Thyroid gland (tissue), 4 donors: ENCODE results near the gene ZNF83. TPM values are rescaled to one million over a fixed set of nuclear protein-coding genes. Genes with fewer than 3 reads are reported as not detected.

Experiments used
- DNase-seq, 2 donors: peaks; one replicate each; pipeline ENCODE4 v3.0.0-alpha.2; 2019
- H3K27ac ChIP-seq, 3 donors: fragments of 200-600 bp; sonication (generic); 1 replicate in 2 of 3; 2 replicates in 1 of 3; pipeline ENCODE4 v1.5.1; 2016 to 2019; ENCODE audit warnings: mild to moderate bottlenecking in 1 of 3, moderate library complexity in 1 of 3
- H3K27me3 ChIP-seq: fragments of 200-600 bp; sonication (generic); one replicate; pipeline ENCODE4 v1.5.1; 2019
- H3K36me3 ChIP-seq, 2 donors: fragments of 200-600 bp; sonication (generic); one replicate each; pipeline ENCODE4 v1.5.1; 2016 to 2019
- H3K4me1 ChIP-seq, 2 donors: fragments of 200-600 bp; sonication (generic); one replicate each; pipeline ENCODE4 v1.5.1; 2017 to 2019
- H3K4me3 ChIP-seq, 3 donors: fragments of 200-600 bp; sonication (generic); replicated peaks in 1 of 3; 1 replicate in 2 of 3; 2 replicates in 1 of 3; pipeline ENCODE4 v1.5.1; 2016; ENCODE audit warnings: mild to moderate bottlenecking in 1 of 3
- H3K9me3 ChIP-seq: fragments of 200-600 bp; sonication (generic); one replicate; pipeline ENCODE4 v1.5.1; 2017
- POLR2A ChIP-seq, 2 donors: fragments of 450-650 bp; IDR thresholded peaks; one replicate each; pipeline ENCODE4 v1.6.1; 2017; ENCODE audit warnings: antibody characterized with exemption in 2 of 2, mild to moderate bottlenecking in 2 of 2, moderate library complexity in 1 of 2
- WGBS, 2 donors: methylation state at CpG; one replicate each; pipeline ENCODE4 v1.1.5; 2017; 5-methylcytosine and 5-hydroxymethylcytosine counted together
- intact Hi-C: fragments of 100-400 bp; cut with DNase I; formaldehyde crosslinking; loops from one replicate; pipeline ENCODE4 v1.15.1; 2023
- small RNA-seq: library from RNA; depleted of rRNA; stranded (forward); fragments of <200 nt; gene quantifications from one replicate; pipeline ENCODE3, GENCODE V24; 2016
- total RNA-seq, 4 donors: library from RNA; depleted of rRNA; stranded (reverse); fragments of >200 nt; gene quantifications; one replicate each; pipeline ENCODE4 v1.2.3, GENCODE V29; 2016
- TF ChIP-seq, protein P1 (sequence below), 6 experiments: fragments of 200-600 bp in 3 of 6; fragments of 450-650 bp in 3 of 6; sonication (generic) in 3 of 6; IDR thresholded peaks; one replicate each; pipeline ENCODE4 v1.5.1; 2016 to 2019; ENCODE audit warnings: antibody characterized with exemption in 6 of 6, mild to moderate bottlenecking in 2 of 6, inconsistent platforms in 1 of 6, moderate library complexity in 1 of 6

Gene ZNF83
- total RNA-seq, 4 donors from 2014 or later, result 75.3 to 125 (median 97.0) TPM

GRCh38 chr19:52567921-52568320 is 70.2 kb downstream of the ZNF83 start:
- peaks cover 7 to 9% of the 10 kb centered on the region in 2 donors for H3K4me1 ChIP-seq
- DNase-seq, result no peak
- no peaks in the 10 kb centered on the region for H3K9me3 ChIP-seq
- WGBS, 2 donors, result 96 to 97% methylated on average over 10 to 14 of the region's 14 CpGs
- no peaks in the 10 kb centered on the region for H3K36me3 ChIP-seq
- H3K27ac ChIP-seq, result no peak overlapping the region
- no peak for TF ChIP-seq POLR2A (IDR thresholded peaks at IDR 0.05)
- TF ChIP-seq, protein P1, sequence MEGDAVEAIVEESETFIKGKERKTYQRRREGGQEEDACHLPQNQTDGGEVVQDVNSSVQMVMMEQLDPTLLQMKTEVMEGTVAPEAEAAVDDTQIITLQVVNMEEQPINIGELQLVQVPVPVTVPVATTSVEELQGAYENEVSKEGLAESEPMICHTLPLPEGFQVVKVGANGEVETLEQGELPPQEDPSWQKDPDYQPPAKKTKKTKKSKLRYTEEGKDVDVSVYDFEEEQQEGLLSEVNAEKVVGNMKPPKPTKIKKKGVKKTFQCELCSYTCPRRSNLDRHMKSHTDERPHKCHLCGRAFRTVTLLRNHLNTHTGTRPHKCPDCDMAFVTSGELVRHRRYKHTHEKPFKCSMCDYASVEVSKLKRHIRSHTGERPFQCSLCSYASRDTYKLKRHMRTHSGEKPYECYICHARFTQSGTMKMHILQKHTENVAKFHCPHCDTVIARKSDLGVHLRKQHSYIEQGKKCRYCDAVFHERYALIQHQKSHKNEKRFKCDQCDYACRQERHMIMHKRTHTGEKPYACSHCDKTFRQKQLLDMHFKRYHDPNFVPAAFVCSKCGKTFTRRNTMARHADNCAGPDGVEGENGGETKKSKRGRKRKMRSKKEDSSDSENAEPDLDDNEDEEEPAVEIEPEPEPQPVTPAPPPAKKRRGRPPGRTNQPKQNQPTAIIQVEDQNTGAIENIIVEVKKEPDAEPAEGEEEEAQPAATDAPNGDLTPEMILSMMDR (IDR thresholded peaks at IDR 0.05), result no peak
- no peaks in the 10 kb centered on the region for H3K27me3 ChIP-seq
- no peak overlapping the region for H3K4me3 ChIP-seq
- intact Hi-C loops, result no loop called here

DNA sequence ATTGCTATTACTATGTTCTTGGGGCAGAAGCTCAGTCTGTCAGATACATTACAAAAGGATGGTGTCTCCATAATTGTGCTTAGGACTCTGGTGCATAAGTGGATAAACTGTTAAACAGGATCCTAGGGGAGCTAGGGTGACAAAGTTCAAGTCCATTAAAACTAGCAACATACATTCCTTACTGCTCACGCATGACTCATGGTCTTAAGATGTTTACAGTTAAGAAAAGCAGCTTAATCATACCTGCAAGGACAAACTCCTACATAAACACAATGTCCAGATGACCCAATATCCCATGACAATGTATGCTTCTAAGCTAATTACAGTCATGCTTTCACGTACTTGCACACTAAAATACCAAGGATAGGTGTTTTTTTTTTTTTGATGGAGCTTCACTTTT is 71.6 kb downstream of the ZNF83 start:
- Histone ChIP-seq H3K27me3 (no peaks in the 10 kb centered on the region), H3K4me1 (peaks cover 7 to 9% of the 10 kb centered on the region in 2 donors), H3K36me3 (no peaks in the 10 kb centered on the region), H3K27ac (no peak overlapping the region), H3K9me3 (no peaks in the 10 kb centered on the region), H3K4me3 (no peak overlapping the region)
- no peak for DNase-seq
- WGBS, 2 donors, result 91 to 98% methylated on average over 2 of the region's 2 CpGs
- no peak for TF ChIP-seq POLR2A (IDR thresholded peaks at IDR 0.05)
- TF ChIP-seq, protein P1 (IDR thresholded peaks at IDR 0.05), result no peak
- intact Hi-C loops, result no loop called here

GRCh38 chr19:52566121-52566520 is 72.0 kb downstream of the ZNF83 start:
- H3K9me3 ChIP-seq, result no peaks in the 10 kb centered on the region
- H3K4me1 ChIP-seq, result peaks cover 5 to 9% of the 10 kb centered on the region in 2 donors
- DNase-seq, result no peak
- TF ChIP-seq, protein P1 (IDR thresholded peaks at IDR 0.05), result no peak
- no peak for TF ChIP-seq POLR2A (IDR thresholded peaks at IDR 0.05)
- intact Hi-C loops, result no loop called here
- WGBS, 2 donors, result 89 to 92% methylated on average over 6 of the region's 6 CpGs
- H3K36me3 ChIP-seq, result no peaks in the 10 kb centered on the region
- no peak overlapping the region for H3K27ac ChIP-seq
- no peaks in the 10 kb centered on the region for H3K27me3 ChIP-seq
- H3K4me3 ChIP-seq, result no peak overlapping the region

Small RNA genes within 50 kb of the gene (small RNA-seq; reads per million reads assigned to genes)
- not detected for gene RPL39P34

Other genes starting within 250 kb of the ZNF83 start
- 10 to 100 TPM; 25.3 to 63.3 (median 43.3) TPM for gene ZNF528, start 240.5 kb downstream of the ZNF83 start, total RNA-seq
- 1 to 10 TPM in 1 of 4 donors, under 1 TPM in 2, not detected in 1; 0.50 to 1.2 (median 0.54) TPM for gene ZNF534, start 209.2 kb downstream of the ZNF83 start, total RNA-seq
- 1 to 10 TPM; 2.7 to 6.9 (median 3.8) TPM for gene ZNF578, start 184.8 kb downstream of the ZNF83 start, total RNA-seq
- gene ZNF808, start 110.7 kb downstream of the ZNF83 start, total RNA-seq, result 10 to 100 TPM; 33.4 to 98.3 (median 58.9) TPM
- 10 to 100 TPM; 22.3 to 39.3 (median 28.3) TPM for gene ZNF701, start 68.1 kb downstream of the ZNF83 start, total RNA-seq
- 10 to 100 TPM; 12.8 to 34.8 (median 24.5) TPM for gene ZNF611, start 96.7 kb upstream of the ZNF83 start, total RNA-seq
- 10 to 100 TPM in 3 of 4 donors, 1 to 10 TPM in 1; 8.8 to 15.3 (median 12.4) TPM for gene ZNF600, start 148.4 kb upstream of the ZNF83 start, total RNA-seq
- gene ZNF28, start 183.3 kb upstream of the ZNF83 start, total RNA-seq, result 10 to 100 TPM; 14.4 to 22.8 (median 21.6) TPM
- gene ZNF468, start 219.3 kb upstream of the ZNF83 start, total RNA-seq, result 10 to 100 TPM; 33.3 to 51.4 (median 41.6) TPM